Measurements from ENCODE around the gene SATL1. TPM values are rescaled to one million over a fixed set of nuclear protein-coding genes. Genes with fewer than 3 reads are reported as not detected.

Gene SATL1
- total RNA-seq, 1 donor from 2014 or later = not detected

GRCh38 chrX:85223359-85223758 is 20.2 kb downstream of the SATL1 start:
- Mint-ChIP-seq H3K27me3 (no peaks in the 10 kb centered on the region), H3K9me3 (no peaks in the 10 kb centered on the region), H3K4me3 (no peak overlapping the region), H3K27ac (no peak overlapping the region), H3K4me1 (peaks cover 2% of the 10 kb centered on the region), H3K36me3 (ENCODE audit: low read depth) (no peaks in the 10 kb centered on the region)
- ATAC-seq (ENCODE audit: low read depth) (no peak), DNase-seq (no peak)
- POLR2A ChIA-PET = no interaction called here
- CTCF ChIA-PET = no interaction called here
- intact Hi-C loops (cut with micrococcal nuclease) = no loop called here
- TF ChIP-seq CTCF (IDR thresholded peaks at IDR 0.05) = no peak

DNA sequence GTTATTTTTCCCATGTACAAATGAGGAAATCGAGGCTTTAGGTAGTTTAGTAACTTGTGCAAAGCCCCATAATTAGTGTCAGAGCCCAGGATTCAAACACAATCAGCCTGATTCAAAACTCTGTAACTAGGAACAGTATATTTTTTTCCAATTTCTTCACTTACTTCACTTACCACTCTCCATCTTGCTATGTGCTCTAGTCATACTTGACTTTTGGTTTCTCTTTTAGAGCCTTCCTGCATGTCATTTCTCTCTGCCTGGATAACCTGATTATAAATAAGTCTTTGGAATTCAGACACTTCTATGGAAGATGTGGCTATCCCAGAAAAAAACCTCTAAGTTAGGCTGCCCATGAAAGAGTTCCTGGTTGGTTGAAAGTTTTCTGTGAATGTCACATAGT is 22.2 kb downstream of the SATL1 start:
- ChIA-PET CTCF (no interaction called here), POLR2A (no interaction called here)

DNA sequence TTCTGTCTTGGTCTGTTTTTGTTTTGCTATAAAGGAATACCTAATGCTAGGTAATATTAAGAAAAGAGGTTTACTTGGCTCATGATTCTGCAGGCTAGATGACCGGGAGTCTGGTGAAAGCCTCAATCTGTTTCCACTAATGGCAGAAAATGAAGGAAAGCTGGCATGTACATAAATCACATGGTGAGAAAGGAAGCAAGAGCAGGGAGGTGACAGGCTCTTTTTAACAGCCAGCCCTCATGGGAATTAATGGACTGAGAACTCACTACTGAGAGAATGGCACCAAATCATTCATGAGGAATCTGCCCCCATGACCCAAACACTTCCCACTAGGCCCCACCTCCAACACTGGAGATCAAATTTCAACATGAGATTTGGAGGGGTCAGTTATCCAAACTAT is 27.6 kb downstream of the SATL1 start:
- ChIA-PET POLR2A (no interaction called here), CTCF (no interaction called here)
- Mint-ChIP-seq H3K27ac (no peak overlapping the region), H3K9me3 (no peaks in the 10 kb centered on the region), H3K4me3 (no peak overlapping the region), H3K4me1 (peaks cover 2% of the 10 kb centered on the region), H3K27me3 (no peaks in the 10 kb centered on the region), H3K36me3 (ENCODE audit: low read depth) (no peaks in the 10 kb centered on the region)
- no peak for ATAC-seq (ENCODE audit: low read depth)
- DNase-seq = no peak
- TF ChIP-seq CTCF (IDR thresholded peaks at IDR 0.05) = no peak
- intact Hi-C loops (cut with micrococcal nuclease) = no loop called here

More for the DNA sequence above, 22.2 kb downstream of the SATL1 start:
- no peak for TF ChIP-seq CTCF (IDR thresholded peaks at IDR 0.05)
- H3K27ac Mint-ChIP-seq = no peak overlapping the region
- DNase-seq (no peak), ATAC-seq (ENCODE audit: low read depth) (no peak)
- peaks cover 2% of the 10 kb centered on the region for H3K4me1 Mint-ChIP-seq
- H3K4me3 Mint-ChIP-seq = no peak overlapping the region
- intact Hi-C loops (cut with micrococcal nuclease) = no loop called here
- H3K27me3 Mint-ChIP-seq = no peaks in the 10 kb centered on the region
- H3K9me3 Mint-ChIP-seq = no peaks in the 10 kb centered on the region
- H3K36me3 Mint-ChIP-seq (ENCODE audit: low read depth) = no peaks in the 10 kb centered on the region

DNA sequence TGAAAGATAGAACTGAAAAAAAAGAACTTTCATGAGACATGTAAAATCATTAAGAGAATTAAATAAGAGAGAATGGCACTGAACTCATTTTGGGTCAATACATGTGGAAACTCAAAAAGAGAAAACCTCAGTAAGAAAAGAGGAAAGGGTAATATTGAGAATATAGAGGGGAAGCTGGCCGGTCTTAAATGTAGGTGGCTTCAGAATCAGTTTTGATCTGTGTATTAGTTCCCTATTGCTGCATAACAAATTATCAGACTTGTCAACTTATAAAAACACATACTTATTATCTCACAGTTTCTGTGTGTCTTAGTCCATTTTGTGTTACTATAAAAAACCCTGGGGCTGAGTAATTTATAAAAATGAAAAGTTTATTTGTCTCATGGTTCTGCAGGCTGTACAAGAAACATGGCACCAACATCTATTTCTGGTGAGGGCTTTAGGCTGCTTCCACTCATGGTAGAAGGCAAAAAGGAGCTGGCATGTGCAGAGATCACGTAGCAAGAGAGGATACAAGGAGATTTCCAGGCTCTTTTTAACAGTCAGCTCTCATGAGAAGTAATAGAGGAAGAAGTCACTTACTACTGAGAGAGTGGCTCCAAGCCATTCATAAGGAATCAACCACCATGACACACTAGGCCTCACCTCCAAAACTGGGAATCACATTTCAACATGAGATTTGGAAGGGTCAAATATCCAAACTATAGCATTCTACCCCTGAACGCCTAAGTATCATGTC is 29.6 kb downstream of the SATL1 start:
- TF ChIP-seq CTCF (IDR thresholded peaks at IDR 0.05) = no peak
- DNase-seq = no peak
- no peaks in the 10 kb centered on the region for H3K36me3 Mint-ChIP-seq (ENCODE audit: low read depth)
- ATAC-seq (ENCODE audit: low read depth) = no peak
- no peak overlapping the region for H3K4me3 Mint-ChIP-seq
- peaks cover 5% of the 10 kb centered on the region for H3K9me3 Mint-ChIP-seq
- CTCF ChIA-PET = no interaction called here
- H3K4me1 Mint-ChIP-seq = no peaks in the 10 kb centered on the region
- intact Hi-C loops (cut with micrococcal nuclease) = no loop called here
- H3K27ac Mint-ChIP-seq = no peak overlapping the region
- POLR2A ChIA-PET = no interaction called here
- H3K27me3 Mint-ChIP-seq = no peaks in the 10 kb centered on the region

DNA sequence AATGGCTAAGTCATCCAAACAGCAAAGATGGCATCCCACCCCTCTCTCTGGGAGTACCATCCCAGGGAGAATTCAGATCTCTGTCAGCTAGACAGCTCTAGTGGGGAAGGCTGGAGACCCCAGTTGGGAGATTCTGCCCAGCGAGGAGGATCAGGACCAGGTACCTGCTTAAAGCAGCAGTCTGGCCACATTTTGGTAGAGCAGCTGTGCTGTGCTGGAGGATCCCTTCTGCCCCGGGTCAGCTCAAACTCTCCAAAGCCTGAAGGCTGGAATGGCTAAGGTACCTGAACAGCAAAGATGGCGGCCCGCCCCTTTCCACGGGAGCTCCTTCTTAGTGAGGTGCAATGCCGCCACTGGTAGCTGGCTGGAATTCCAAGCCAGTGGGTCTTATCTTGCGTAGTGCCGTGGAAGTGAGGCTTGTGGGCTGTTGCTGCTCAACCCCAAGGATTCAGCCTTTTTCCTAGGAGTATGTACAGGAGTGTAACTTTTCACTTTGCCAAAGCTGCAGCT is 40.1 kb downstream of the SATL1 start:
- Mint-ChIP-seq H3K27ac (no peak overlapping the region), H3K36me3 (ENCODE audit: low read depth) (no peaks in the 10 kb centered on the region), H3K4me1 (no peaks in the 10 kb centered on the region), H3K4me3 (no peak overlapping the region), H3K27me3 (no peaks in the 10 kb centered on the region), H3K9me3 (no peaks in the 10 kb centered on the region)
- CTCF ChIA-PET = no interaction called here
- DNase-seq = no peak
- ATAC-seq (ENCODE audit: low read depth) = no peak
- intact Hi-C loops (cut with micrococcal nuclease) = no loop called here
- TF ChIP-seq CTCF (IDR thresholded peaks at IDR 0.05) = no peak
- POLR2A ChIA-PET = no interaction called here
